Activated CD4-positive, alpha-beta T cell treated with anti-CD3 and anti-CD28 coated beads, Interleukin-2, amount 10 ng/mL, durations not matched to agents 24 days and 14 days (primary cell): ENCODE measurements around the gene XPNPEP2. TPM values are rescaled to one million over a fixed set of nuclear protein-coding genes. Genes with fewer than 3 reads are reported as not detected.
"Not testable (repeated sequence)": the region's sequence is repeated elsewhere in the genome, so short reads cannot be mapped to it uniquely, and the experiment has no call there.

Experiments
- DNase-seq: peaks from one replicate; pipeline ENCODE4 v3.0.0; 2022
- H3K27ac Mint-ChIP-seq: one replicate; pipeline ENCODE4 v1.8.0; 2022; ENCODE audit warnings: mild to moderate bottlenecking, mixed read lengths
- H3K27me3 Mint-ChIP-seq: one replicate; pipeline ENCODE4 v1.8.0; 2022; ENCODE audit warnings: mixed read lengths
- H3K36me3 Mint-ChIP-seq: one replicate; pipeline ENCODE4 v1.8.0; 2022; ENCODE audit warnings: low read depth, mild to moderate bottlenecking, mixed read lengths
- H3K4me1 Mint-ChIP-seq: one replicate; pipeline ENCODE4 v1.8.0; 2021; ENCODE audit warnings: mixed read lengths
- H3K4me3 Mint-ChIP-seq: one replicate; pipeline ENCODE4 v1.8.0; 2022; ENCODE audit warnings: mild to moderate bottlenecking, moderate library complexity, mixed read lengths
- H3K9me3 Mint-ChIP-seq: one replicate; pipeline ENCODE4 v1.8.0; 2021; ENCODE audit warnings: mixed read lengths
- intact Hi-C: fragments of 100-400 bp; cut with micrococcal nuclease; formaldehyde crosslinking; loops from one replicate; pipeline ENCODE4 v1.15.1; 2023
- total RNA-seq: library from RNA; stranded (reverse); gene quantifications from 2 replicates; pipeline ENCODE4 v1.2.3, GENCODE V29; 2022

Gene XPNPEP2
- total RNA-seq, 1 donor from 2014 or later = 0.28 TPM

- intact Hi-C loops = loop anchor here (1.0 kb wide), 1 partner anchor 119 kb away; no protein-coding TSS in a partner anchor
- Mint-ChIP-seq H3K36me3 (peaks cover 4% of the 10 kb centered on the region), H3K4me3 (no peak overlapping the region), H3K4me1 (peaks cover 34% of the 10 kb centered on the region), H3K27me3 (no peaks in the 10 kb centered on the region), H3K27ac (no peak overlapping the region), H3K9me3 (peaks cover 4% of the 10 kb centered on the region)
- peak; percentile 73 for DNase-seq
Observed at GRCh38 chrX:129726307-129727111, 12.3 kb upstream of the XPNPEP2 start.

- intact Hi-C loops = no loop called here
Observed at GRCh38 chrX:129728061-129728460, 10.7 kb upstream of the XPNPEP2 start.

DNA sequence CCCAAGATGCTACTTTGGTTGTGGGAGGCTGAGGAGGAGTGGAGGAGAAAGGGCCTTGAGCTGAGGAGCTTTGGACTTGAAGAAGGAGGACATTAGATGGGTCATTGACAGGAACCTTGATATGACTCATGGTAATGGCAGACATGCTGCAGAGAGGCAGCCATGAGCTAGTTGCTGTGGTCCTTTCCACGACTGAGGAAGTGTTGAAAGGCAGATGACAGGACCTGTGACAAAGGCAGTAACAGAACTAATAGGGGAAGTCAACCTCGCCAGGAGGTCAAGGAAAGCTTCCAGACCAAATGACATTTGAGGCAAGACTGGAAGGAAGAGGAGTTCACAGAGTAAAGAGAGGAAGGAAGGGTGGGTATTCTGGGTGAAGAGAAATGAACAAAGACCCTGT is 7.6 kb upstream of the XPNPEP2 start:
- Mint-ChIP-seq H3K27ac (peak overlapping the region; percentile 26), H3K9me3 (peaks cover 4% of the 10 kb centered on the region), H3K4me3 (no peak overlapping the region), H3K27me3 (no peaks in the 10 kb centered on the region), H3K4me1 (peaks cover 21% of the 10 kb centered on the region), H3K36me3 (peaks cover 4% of the 10 kb centered on the region)
- DNase-seq = no peak
- intact Hi-C loops = no loop called here

More at GRCh38 chrX:129728061-129728460, 10.7 kb upstream of the XPNPEP2 start:
- peaks cover 4% of the 10 kb centered on the region for H3K36me3 Mint-ChIP-seq
- peaks cover 25% of the 10 kb centered on the region for H3K4me1 Mint-ChIP-seq
- no peaks in the 10 kb centered on the region for H3K27me3 Mint-ChIP-seq
- peaks cover 4% of the 10 kb centered on the region for H3K9me3 Mint-ChIP-seq
- DNase-seq = no peak
- H3K4me3 Mint-ChIP-seq = no peak overlapping the region
- H3K27ac Mint-ChIP-seq = no peak overlapping the region

- peaks cover 4% of the 10 kb centered on the region for H3K36me3 Mint-ChIP-seq
- peaks cover 4% of the 10 kb centered on the region for H3K9me3 Mint-ChIP-seq
- DNase-seq = no peak
- intact Hi-C loops = no loop called here
- no peak overlapping the region for H3K27ac Mint-ChIP-seq
- H3K4me3 Mint-ChIP-seq = no peak overlapping the region
- peaks cover 25% of the 10 kb centered on the region for H3K4me1 Mint-ChIP-seq
- no peaks in the 10 kb centered on the region for H3K27me3 Mint-ChIP-seq
Observed at GRCh38 chrX:129732857-129733256, 5.9 kb upstream of the XPNPEP2 start.

DNA sequence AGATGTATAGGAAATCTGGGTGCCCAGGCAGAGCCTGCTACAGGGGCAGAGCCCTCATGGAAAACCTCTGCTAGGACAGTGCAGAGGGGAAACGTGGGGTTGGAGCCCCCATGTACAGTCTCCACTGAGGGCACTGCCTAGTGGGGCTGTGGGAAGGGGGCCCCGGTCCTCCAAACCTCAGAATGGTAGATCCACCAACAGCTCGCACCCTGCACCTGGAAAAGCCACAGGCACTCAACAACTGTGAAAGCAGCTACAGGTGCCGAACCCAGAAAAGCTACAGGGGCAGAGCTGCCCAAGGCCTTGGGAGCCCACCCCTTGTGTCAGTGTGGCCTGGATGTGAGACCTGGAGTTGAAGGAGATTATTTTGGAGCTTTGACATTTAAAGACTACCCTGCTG is 5.4 kb upstream of the XPNPEP2 start:
- Mint-ChIP-seq H3K4me3 (no peak overlapping the region), H3K27me3 (no peaks in the 10 kb centered on the region), H3K4me1 (peaks cover 29% of the 10 kb centered on the region), H3K9me3 (peaks cover 4% of the 10 kb centered on the region), H3K27ac (no peak overlapping the region), H3K36me3 (peaks cover 4% of the 10 kb centered on the region)
- intact Hi-C loops = no loop called here
- DNase-seq = no peak

DNA sequence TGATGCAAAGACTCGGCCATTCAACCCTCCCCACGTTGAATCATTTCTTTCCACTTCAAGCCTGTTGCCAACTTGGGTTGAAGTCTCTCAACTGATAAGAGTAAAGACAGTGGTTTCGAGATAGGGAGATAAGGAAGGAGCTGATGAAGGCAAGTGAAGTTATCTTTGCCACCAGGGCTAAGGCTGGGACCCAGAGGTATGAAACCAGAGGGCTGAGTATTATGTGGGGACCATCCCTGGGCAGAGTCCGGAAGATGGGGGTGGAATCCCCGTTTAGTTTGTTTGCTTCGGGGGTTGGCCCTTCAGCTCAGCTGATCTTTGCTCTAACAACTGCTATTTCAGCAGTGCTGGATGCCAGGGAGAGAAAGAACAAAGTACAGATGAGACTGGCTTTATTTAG is 2.3 kb upstream of the XPNPEP2 start:
- no peaks in the 10 kb centered on the region for H3K36me3 Mint-ChIP-seq
- H3K4me1 Mint-ChIP-seq = peaks cover 24% of the 10 kb centered on the region
- intact Hi-C loops = loop anchor here (5.0 kb wide), 1 partner anchor 79 kb away; no protein-coding TSS in a partner anchor
- peak overlapping the region; percentile 34 for H3K27ac Mint-ChIP-seq
- no peak overlapping the region for H3K4me3 Mint-ChIP-seq
- peak; percentile 63 for DNase-seq
- no peaks in the 10 kb centered on the region for H3K27me3 Mint-ChIP-seq
- H3K9me3 Mint-ChIP-seq = no peaks in the 10 kb centered on the region

DNA sequence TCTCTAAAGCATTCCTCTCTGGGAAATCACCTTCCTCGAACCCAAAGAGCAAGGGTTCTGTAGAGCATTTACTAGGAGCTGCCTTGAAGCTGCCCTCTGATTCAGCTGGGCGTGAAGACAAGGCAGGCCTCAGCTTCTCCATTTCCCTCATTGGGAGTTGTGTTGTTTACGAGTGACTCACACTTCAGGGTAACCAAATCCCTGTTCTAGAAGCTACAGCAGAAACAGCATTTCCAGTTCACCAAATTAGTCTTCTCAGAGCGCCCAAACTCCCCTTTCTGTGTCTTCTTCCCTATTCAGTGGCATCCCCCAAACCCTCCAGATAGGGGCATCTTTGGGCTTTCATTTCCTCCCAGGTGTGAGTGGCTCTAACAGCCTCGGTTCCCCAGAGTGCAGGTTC is 863 bp upstream of the XPNPEP2 start:
- Mint-ChIP-seq H3K27me3 (no peaks in the 10 kb centered on the region), H3K27ac (no peak overlapping the region), H3K4me1 (peaks cover 29% of the 10 kb centered on the region), H3K36me3 (no peaks in the 10 kb centered on the region), H3K4me3 (peak overlapping the region; percentile 23), H3K9me3 (no peaks in the 10 kb centered on the region)
- intact Hi-C loops = loop anchor here (5.0 kb wide), 1 partner anchor 81 kb away; no protein-coding TSS in a partner anchor
- no peak for DNase-seq

DNA sequence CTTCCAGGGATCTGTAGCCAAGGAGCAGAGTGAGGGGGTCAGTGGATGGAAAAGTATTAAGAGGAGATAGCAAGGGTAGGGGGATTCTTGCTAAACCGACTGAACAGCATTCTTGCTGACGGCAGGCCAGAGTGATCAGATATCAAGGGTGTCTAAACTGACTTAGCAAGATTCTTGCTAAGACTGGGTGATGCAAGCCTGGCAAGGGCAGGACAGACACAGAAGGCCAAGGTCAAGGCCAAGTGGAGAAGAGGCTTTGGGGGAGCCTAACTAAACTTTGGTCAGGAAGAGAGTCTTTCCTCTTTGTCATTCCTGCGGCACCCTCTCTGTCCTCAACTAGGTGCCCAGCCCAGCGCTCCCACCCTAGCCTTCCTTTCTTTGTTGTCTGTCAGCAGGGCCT is 799 bp downstream of the XPNPEP2 start:
- no peaks in the 10 kb centered on the region for H3K27me3 Mint-ChIP-seq
- DNase-seq = no peak
- intact Hi-C loops = loop anchor here (5.0 kb wide), 1 partner anchor 82 kb away; no protein-coding TSS in a partner anchor
- peak overlapping the region; percentile 45 for H3K27ac Mint-ChIP-seq
- peaks cover 41% of the 10 kb centered on the region for H3K4me1 Mint-ChIP-seq
- H3K36me3 Mint-ChIP-seq = no peaks in the 10 kb centered on the region
- H3K4me3 Mint-ChIP-seq = no peak overlapping the region
- no peaks in the 10 kb centered on the region for H3K9me3 Mint-ChIP-seq

GRCh38 chrX:129741880-129742758 is 3.3 kb downstream of the XPNPEP2 start:
- intact Hi-C loops = loop anchor here (5.0 kb wide), 1 partner anchor 40 kb away; no protein-coding TSS in a partner anchor
- Mint-ChIP-seq H3K27ac (peak overlapping the region; percentile 81), H3K9me3 (no peaks in the 10 kb centered on the region), H3K4me1 (peaks cover 47% of the 10 kb centered on the region), H3K36me3 (no peaks in the 10 kb centered on the region), H3K27me3 (no peaks in the 10 kb centered on the region), H3K4me3 (peak overlapping the region; percentile 12)
- no peak for DNase-seq

DNA sequence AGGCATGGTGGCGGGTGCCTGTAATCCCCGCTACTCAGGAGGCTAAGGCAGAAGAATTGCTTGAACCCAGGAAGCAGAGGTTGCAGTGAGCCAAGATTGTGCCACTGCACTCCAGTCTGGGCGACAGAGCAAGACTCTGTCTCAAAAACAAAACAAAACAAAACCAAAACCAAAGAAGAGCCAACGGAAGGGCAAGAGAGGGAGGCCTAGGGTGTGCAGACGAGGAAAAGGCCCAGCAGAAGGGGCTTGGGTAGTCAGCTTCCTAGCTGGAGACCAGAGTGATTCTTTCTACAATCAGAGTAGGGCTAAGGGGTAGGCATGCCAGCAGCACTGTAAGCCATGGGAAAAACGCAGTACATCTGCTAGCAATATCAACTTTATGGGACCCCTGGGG is 4.0 kb downstream of the XPNPEP2 start:
- H3K27me3 Mint-ChIP-seq, H3K36me3 Mint-ChIP-seq, H3K9me3 Mint-ChIP-seq: not testable (repeated sequence)
- Mint-ChIP-seq H3K4me1 (peaks cover 47% of the 10 kb centered on the region), H3K27ac (peak overlapping the region; percentile 81), H3K4me3 (peak overlapping the region; percentile 12)
- peak; percentile 62 for DNase-seq
- intact Hi-C loops = loop anchor here (5.0 kb wide), 1 partner anchor 40 kb away; no protein-coding TSS in a partner anchor

DNA sequence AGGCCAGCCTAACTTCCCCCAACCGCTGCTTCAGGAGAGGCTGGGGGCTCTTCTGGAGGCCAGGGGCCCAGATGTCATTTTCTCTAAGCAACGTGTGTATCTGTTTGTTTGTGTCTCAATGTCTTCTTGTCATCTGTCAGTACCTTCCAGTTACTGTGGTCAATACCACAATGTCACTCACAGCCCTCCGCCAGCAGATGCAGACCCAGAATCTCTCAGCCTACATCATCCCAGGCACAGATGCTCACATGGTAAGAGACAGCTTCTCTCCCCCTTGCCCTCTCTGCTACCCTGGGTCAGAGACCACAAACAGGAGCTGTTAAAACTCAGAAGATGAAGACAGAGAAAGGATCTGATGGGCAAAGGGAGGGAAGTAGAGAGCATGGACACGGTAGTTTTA is 5.0 kb downstream of the XPNPEP2 start:
- no peaks in the 10 kb centered on the region for H3K27me3 Mint-ChIP-seq
- no peaks in the 10 kb centered on the region for H3K36me3 Mint-ChIP-seq
- peak overlapping the region; percentile 88 for H3K27ac Mint-ChIP-seq
- intact Hi-C loops = loop anchor here (5.0 kb wide), 1 partner anchor 38 kb away; no protein-coding TSS in a partner anchor
- no peaks in the 10 kb centered on the region for H3K9me3 Mint-ChIP-seq
- DNase-seq = peak; percentile 71
- H3K4me1 Mint-ChIP-seq = peaks cover 42% of the 10 kb centered on the region
- peak overlapping the region; percentile 44 for H3K4me3 Mint-ChIP-seq

DNA sequence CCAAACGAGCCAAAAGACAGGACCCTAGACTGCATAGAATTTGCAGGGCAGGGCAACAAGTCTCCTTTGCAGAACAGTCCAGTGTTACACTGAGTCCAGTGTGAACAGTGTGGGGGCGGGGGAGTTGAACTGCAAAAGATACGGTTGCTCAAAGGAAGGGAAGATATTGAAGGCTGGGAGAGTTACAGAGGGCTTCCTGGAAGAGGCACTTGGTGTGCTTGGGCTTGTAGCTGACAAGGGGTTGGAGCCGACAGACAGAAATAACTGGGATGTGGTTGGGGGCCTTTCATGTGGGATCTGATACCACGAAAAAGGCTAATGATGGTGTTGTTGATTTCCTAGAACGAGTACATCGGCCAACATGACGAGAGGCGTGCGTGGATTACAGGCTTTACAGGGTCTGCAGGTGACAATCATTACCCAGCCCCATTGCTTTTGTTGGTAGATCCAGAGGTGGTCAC is 6.1 kb downstream of the XPNPEP2 start:
- intact Hi-C loops = loop anchor here (5.0 kb wide), 1 partner anchor 37 kb away; no protein-coding TSS in a partner anchor
- no peaks in the 10 kb centered on the region for H3K27me3 Mint-ChIP-seq
- H3K4me3 Mint-ChIP-seq = peak overlapping the region; percentile 71
- peak overlapping the region; percentile 19 for H3K27ac Mint-ChIP-seq
- no peaks in the 10 kb centered on the region for H3K9me3 Mint-ChIP-seq
- H3K4me1 Mint-ChIP-seq = peaks cover 42% of the 10 kb centered on the region
- peak; percentile 82 for DNase-seq
- H3K36me3 Mint-ChIP-seq = no peaks in the 10 kb centered on the region

GRCh38 chrX:129746557-129747470 is 8.0 kb downstream of the XPNPEP2 start:
- no peaks in the 10 kb centered on the region for H3K9me3 Mint-ChIP-seq
- H3K4me3 Mint-ChIP-seq = no peak overlapping the region
- H3K36me3 Mint-ChIP-seq = no peaks in the 10 kb centered on the region
- H3K4me1 Mint-ChIP-seq = peaks cover 39% of the 10 kb centered on the region
- no peak for DNase-seq
- intact Hi-C loops = no loop called here
- no peak overlapping the region for H3K27ac Mint-ChIP-seq
- no peaks in the 10 kb centered on the region for H3K27me3 Mint-ChIP-seq
